GM21423 (cell line): ENCODE data around the gene PDGFD.
A peak's percentile ranks its signal among the peaks of the same experiment; 100 is the strongest.

Experiments
- ATAC-seq: cut with Tn5 transposase; IDR thresholded peaks from one replicate; pipeline ENCODE4 v1.9.1; 2021; ENCODE audit warnings: mild to moderate bottlenecking, moderate library complexity; ENCODE audit not compliant: unreplicated experiment

The PDGFD gene

DNA sequence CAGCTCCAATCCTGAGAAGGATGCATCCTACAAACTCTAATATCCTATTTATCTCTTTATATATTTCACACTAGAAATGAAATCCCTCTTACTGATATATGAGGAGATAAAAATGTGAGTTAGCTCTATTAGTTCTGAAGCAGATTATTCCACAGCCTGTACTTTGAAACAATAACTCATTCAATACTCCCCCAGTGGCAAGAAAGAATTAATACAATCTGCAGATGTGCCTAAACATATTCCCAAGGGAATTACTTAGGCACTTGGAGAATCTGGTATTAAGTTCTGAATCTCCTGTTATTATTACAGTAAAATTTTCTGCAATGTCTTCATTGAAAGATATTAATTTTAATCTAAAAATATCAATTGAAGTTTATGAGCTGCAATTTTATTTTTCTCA, 68.2 kb downstream of the PDGFD start:
- ATAC-seq: no peak

- no peak for ATAC-seq
These were observed 69.4 kb downstream of the PDGFD start for GRCh38 chr11:104094576-104094975.

DNA sequence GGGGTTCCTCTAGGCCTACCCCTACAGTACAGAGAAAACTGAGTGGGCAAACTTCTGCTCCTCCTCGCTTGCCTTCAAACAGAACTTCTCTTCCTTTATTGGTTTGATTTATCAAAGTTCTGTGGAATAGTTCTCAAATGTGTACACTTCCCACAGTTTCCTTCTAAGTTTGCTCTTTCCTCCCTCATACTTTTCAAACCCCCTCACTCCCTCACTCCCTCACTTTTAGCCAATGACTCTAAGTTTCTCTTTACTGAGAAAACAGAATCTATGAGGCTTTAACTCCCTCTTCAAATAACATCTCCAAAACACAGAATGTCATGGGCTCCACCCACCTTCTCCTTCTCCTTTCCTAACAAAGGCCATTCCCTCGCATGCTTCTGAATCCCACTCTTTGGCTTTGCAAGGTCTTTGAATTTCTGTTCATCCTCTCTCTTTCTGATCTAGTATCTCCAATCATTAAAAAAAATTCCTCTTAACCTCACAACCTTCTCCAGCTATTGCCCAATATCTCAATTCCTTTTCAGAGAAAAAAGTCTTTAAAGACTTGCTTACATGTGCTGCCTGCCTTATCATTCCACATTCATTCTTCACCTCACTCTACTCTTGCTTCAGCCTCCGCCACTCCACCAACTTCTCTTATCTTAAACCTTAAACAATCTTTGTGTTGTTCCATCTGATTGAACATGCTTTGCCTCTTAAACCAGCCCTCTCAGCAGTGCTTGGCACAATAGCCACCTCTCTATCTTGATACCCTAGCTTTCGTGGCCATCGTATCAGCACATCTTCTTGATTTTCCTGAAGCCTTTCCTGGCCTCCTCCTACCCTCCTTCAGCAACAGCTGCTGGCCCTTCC, 70.3 kb downstream of the PDGFD start:
- no peak for ATAC-seq

- no peak for ATAC-seq
These were observed 71.2 kb downstream of the PDGFD start for GRCh38 chr11:104092744-104093143.

- no peak for ATAC-seq
These were observed 72.5 kb downstream of the PDGFD start for GRCh38 chr11:104091281-104092096.

GRCh38 chr11:104090767-104091166, 73.2 kb downstream of the PDGFD start:
- no peak for ATAC-seq

DNA sequence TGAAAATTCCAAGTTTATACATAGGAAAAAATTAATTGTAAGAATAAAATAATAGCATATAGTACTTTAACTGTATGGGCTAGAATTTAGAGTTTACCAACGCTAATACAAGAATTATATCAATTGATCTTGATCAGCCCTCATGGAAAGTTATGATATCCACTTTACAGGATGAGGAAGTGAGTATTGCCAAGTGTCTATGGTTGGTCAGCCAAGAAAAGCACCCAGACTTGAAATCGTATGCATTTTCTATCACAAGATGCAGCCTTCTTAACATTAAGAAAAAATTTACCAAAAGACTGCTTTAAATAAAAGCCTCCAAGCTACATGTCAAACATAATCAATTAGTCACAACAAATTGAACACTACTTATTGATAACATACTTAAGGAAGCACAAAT, 74.5 kb downstream of the PDGFD start:
- ATAC-seq: no peak

- ATAC-seq: no peak
These were observed 77.3 kb downstream of the PDGFD start for GRCh38 chr11:104086621-104087020.

GRCh38 chr11:104078995-104079394, 85.0 kb downstream of the PDGFD start:
- no peak for ATAC-seq

DNA sequence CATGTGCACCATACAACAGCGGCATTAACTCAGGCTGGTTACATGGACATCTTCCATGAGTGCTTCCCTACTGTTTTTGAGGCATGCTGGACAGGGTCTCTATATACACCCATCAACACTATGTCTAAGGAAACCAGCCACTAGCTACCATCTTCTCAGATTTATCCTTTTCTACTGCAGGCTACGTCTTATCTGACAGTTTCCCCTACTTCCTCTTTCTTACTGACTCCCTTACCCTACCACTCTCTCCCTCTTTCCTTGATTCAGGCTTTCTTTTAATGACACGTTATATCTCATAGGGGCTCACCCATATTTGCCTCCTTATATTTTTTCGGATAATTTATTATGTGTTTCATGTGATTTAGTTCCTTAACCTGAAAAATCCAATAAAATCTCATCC, 85.7 kb downstream of the PDGFD start:
- no peak for ATAC-seq

DNA sequence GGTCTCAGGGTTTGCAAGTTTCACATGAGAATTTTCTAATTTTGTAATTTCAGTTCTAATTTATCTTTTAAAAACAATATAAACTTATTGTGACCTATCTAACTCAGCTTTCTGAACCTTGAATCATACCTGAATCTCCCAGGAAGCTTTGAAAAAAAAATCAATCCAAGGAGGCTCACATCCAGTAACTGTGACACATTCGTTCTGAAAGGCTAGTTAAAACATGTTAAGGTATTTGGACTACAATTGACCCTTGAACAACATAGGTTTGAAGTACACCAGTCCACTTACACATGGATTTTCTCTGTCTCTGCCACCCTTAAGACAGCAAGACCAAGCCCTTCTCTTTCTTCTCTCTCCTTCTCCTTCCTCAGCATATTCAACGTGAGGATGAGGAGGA, 87.5 kb downstream of the PDGFD start:
- ATAC-seq: no peak

- no peak for ATAC-seq
These were observed 88.2 kb downstream of the PDGFD start for GRCh38 chr11:104075706-104076105.

DNA sequence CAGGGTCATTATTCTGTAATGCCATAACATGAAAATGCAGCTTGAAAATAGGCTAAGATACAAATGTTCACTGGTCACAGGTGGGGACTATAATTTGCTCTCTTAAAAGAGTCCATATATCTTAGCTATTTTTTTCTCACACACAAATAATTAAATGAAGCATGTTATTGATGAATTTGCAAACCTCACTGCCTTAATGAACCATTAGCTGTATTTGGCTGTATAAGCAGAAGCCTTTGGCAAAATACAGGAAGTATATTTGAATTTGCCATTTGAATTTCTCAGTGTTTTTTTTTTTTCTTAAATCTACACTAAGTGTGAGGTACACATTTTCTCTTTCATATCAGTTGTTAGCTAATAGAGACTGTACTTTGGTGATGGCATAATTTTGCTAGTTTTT, 88.9 kb downstream of the PDGFD start:
- ATAC-seq: no peak

- peak; percentile 89 for ATAC-seq
These were observed 89.8 kb downstream of the PDGFD start for GRCh38 chr11:104073950-104074705.

DNA sequence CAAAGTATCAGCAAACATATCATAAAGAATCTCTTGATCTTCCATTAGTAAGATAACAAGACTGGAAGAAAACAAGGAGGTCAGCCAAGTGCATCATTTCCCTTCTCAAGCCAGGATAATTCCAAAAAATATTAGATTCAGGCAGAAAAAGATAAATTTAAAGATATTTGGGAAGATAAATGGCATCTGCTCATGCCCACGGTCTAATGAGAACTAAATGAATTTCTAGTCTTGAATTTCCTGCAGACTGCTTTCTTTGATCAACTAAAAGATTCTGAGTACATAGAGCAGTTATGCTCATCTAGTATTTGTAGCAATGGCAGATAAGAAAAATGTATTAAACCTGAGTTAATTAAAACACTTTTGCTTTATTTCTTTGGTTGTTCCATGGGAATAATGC, 96.4 kb downstream of the PDGFD start:
- ATAC-seq: no peak

DNA sequence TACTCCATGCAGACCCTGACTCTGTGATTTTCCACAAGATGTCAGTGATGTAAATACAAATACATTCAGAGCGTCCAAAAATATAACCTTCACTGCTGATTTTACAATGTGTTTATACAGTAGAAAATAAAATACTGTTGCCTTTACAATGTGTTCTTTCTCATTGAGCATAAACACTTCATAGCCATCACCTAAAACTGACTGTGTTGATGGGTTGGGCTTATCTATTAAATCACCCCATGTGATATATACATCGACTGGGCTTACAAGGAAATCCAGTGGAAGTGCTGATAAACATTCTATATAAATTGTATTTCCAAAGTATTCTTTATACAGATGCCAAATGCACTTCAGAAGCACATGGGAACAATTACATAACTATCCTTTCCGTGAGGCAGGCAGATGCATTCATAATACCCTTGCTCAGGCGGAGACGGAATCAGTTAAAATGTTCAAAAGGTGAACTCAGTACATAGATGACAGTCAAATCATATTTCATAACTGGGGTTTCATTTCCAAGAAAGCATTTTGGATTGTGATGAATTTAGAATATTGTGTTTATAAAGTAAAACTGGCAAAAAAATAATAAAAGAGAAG, 99.8 kb downstream of the PDGFD start:
- no peak for ATAC-seq

DNA sequence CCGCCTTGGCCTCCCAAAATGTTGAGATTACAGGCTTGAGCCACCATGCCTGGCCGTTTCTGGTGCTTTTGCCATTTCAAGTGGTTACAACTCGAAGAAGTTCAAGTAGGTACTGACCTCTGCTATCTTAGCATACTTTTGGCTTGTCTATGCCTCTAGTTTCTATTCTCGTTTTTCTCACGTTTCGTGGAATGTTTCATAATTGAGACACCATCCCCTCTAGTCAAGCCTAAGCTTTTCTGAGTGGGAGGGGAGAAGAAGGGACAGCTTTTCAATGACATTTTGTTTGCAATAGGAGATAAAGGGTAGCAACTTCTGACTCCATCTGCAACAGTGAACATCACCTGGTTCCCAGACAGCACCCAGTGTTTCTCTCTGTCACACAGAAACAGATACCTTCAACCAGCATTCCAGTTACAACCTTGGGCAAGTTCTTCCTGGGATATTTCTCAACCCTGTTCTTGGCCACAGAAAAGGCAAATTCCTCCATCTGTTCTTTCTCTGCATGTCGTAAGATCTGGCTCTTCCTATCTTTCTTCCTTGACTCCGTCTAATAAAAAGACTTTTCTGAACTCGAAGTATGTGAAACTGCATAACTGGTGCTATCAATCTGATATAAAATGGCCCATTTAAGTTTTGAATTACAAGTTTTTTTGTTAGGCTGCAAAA, 102.0 kb downstream of the PDGFD start:
- ATAC-seq: no peak

- peak; percentile 67 for ATAC-seq
These were observed 103.1 kb downstream of the PDGFD start for GRCh38 chr11:104060820-104061219.

DNA sequence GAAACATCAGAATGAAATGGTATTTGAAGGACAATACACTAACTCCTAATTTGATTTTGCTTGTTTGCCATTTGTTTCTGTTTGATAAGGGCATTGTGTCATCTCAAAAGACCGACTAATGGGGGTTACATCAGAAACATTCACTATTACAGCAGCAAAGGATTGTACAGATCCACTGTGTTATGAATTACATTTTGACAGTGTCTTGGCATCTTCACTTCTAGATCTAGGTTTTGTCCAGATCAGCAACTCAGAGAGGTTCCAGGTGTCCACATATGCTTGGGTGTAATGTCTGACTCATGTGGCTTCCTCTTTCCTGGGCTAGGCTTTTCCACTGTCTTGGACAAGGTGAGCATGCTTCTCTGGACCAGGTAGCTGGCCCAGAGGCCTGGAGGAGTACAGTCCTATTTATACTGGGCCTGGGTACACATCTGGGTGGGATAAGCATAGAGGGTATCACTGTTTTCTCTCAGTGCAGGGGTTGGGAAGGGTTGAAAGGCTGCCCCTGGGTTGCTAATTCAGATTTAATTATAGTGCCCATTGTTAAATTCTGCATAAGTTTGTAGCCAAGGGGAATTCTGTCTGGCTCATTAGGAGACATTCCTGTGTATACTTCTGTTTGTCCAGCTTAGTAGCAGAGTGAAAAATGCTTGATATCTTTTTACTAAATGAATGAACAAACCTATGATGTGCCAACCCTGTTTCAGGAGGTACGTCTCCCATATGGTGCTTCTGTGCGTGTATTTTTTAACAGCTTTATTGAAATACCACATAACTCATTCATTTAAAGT, 103.7 kb downstream of the PDGFD start:
- ATAC-seq: no peak

DNA sequence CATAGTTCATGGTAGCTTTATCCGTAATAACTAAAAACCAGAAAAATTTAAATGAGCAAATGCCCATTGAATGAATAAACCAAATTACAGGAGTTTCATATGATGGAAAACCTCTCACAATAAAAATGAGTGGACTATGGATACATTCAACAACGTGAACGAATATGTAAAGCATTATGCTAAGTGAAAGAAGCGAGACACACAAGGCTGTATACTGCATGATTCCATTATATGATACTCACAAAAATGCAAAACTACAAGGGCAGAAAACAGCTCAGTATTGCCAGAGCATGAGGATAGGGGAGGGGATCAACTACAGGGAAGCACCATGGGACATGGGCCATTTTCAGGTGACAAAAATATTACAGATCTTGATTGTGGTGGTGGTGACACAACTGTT, 105.3 kb downstream of the PDGFD start:
- no peak for ATAC-seq
